D341Med (cell line): Measurements from ENCODE around the gene DPY19L3.
"Not testable (repeated sequence)": the region's sequence is repeated elsewhere in the genome, so short reads cannot be mapped to it uniquely, and the experiment has no call there.

ENCODE experiments used
- DNase-seq: peaks from one replicate; pipeline ENCODE4 v3.0.0; 2012; ENCODE audit warnings: low spot score

Gene DPY19L3, protein sequence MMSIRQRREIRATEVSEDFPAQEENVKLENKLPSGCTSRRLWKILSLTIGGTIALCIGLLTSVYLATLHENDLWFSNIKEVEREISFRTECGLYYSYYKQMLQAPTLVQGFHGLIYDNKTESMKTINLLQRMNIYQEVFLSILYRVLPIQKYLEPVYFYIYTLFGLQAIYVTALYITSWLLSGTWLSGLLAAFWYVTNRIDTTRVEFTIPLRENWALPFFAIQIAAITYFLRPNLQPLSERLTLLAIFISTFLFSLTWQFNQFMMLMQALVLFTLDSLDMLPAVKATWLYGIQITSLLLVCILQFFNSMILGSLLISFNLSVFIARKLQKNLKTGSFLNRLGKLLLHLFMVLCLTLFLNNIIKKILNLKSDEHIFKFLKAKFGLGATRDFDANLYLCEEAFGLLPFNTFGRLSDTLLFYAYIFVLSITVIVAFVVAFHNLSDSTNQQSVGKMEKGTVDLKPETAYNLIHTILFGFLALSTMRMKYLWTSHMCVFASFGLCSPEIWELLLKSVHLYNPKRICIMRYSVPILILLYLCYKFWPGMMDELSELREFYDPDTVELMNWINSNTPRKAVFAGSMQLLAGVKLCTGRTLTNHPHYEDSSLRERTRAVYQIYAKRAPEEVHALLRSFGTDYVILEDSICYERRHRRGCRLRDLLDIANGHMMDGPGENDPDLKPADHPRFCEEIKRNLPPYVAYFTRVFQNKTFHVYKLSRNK

DNA sequence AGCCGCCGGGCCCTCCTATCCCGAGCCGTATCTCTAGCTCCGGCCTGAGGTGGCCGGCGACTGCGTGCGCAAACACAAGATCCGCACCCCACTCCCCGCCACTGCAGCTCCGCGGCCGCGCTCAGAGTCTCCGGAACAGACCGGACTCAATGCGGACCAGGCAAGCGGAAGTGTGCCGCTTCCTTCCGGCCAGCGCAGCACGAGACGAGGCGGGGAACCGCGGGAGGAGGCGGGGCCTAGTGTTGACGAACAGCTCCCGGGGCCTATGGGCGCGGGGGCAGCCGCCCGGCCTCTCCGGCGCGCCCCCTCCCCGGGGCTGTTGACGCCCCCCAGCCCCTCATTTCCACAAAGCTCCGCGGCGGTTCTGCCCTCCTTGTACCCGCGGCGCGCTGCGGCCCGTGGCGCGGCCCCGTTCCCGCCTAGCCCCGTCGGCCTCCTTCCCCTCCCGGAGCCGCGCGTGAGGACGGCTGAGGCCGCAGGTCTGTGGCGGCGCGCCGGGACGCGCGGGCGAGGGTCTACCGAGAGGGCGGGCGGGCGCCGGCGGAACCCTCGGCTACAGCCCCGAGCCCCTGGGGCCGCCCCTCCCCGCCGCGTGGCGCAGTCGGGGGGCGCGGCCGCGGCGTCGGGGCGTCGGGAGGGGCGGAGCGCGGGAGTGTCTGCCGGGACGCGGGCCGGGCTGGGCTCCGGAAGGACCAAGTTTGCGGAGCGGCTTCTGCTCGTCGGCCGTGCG is at the start of gene DPY19L3:
DPY19L3 (plus strand) TSS at position 340 of the 730 bp plus-strand sequence. CDS start 2,484 bp downstream, outside the sequence.
- peak; percentile 100 for DNase-seq

DNA sequence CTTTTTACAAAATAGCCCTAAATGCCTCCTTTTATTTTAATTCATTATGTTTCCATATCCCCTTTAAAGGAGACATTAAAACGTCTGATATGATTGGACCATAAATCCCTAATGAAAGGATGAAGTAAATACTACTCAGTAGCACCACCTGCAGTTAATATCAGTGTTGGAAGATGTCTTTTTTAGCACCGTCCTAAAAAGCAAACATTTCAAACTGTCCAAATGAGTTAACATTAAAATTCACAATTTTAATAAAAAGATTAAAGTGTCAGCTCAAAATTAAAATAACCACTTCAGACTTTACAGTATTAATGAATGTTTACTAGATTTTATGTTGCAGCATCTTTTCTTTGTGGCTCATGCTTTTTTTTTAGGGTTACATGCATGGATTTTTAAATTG is 47.9 kb upstream of the DPY19L3 start:
- no peak for DNase-seq

DNA sequence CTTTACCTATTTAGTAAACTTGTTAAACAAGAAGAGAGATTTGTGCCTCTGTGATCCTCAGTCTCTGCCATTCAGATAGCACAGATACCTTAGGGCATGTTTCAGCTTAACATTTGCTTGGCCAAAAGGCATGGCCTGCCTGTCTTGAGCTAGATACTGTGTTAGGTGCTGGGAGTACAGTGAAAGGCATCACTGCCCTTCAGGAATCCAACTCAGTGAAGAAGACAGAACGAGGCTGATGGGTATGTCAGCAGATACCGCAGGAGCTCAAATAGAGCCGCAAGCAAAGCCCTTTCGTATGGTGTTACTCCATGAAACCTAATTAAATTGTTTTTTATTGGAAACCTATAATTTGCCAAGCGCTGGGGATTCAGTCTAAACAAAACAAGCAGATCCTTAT is 47.2 kb upstream of the DPY19L3 start:
- peak; percentile 38 for DNase-seq

DNA sequence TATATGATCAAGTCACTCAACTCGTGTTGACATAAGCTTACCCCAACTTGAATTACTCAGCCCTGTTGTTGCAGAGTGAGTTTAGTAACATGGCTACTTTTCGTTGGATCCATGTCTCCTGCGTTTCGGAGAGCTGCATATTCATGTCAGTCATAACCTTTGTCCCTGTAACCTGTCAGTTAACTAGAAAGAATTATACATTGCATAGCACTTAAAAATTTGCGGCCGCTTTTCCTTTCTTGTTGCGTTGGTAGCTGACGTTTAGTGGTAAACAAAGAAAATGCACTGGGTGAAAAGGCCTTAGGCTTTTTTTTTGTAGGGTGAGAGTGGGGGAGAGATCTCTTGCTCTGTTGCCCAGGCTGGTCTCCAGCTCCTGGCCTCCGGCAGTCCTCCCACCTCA is 46.0 kb upstream of the DPY19L3 start:
- DNase-seq, result no peak

DNA sequence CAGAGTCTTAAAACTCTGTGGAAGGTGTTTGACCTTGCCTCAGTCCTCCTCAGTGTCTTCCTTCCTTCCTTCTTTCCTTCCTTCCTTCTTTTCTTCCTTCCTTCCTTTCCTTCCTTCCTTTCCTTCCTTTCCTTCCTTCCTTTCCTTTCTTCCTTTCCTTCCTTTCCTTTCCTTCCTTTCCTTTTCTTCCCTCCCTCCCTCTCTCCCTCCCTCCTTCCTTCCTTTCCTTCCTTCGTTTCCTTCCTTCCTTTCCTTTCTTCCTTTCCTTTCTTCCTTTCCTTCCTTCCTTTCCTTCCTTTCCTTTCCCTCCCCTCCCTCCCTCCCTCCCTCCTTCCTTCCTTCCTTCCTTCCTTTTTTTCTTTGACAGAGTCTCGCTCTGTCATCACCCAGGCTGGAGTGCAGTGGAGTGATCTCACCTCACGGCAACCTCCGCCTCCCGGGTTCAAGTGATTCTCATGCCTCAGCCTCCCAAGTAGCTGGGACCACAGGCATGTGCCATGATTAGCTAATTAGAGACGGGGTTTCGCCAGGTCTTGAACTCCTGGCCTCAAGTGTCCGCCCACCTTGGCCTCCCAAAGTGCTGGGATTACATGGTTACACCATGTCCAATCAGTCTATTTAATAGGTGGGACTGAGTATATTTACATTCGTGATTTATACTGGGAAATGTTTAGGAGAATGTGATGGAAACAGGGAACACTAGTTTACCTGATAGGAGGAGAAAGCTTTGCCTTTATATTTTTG is 43.8 kb upstream of the DPY19L3 start:
- DNase-seq, result no peak

DNA sequence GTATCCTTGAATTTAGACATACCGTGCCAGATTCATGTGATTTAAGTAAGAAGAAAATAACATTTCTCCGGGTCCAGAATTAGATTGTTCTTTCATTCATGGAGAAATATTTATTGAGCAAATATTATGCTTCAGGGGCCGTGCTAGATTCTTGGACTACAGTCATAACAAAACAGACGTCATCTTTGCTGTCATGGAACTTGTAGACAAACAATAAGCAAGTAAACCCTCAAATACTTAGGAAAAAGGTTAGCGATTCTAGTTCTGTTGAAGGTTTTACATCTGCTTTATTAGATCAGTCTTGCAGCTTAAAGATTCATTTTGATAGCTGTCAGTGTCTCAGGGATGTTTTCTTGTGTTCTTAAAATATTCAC is 43.3 kb upstream of the DPY19L3 start:
- no peak for DNase-seq

DNA sequence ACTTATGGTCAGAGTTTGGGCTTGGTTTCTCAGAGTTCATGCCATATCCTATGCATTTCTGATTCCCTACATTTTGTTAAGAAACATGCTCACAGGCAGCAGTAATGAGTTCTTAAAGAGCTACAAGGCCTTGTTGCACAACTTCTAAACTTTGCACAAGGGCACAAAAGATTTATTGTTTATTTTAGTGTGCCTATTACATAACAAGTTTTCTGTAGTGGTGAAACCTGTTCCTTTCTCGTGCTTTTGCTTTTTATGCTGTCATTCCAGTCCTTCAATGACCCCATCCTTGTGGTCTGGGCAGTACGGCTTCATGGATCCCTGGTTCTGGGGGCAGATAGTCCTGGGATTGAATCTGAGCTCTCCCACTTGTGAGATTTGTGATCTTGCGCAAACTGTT is 42.4 kb upstream of the DPY19L3 start:
- DNase-seq, result no peak

DNA sequence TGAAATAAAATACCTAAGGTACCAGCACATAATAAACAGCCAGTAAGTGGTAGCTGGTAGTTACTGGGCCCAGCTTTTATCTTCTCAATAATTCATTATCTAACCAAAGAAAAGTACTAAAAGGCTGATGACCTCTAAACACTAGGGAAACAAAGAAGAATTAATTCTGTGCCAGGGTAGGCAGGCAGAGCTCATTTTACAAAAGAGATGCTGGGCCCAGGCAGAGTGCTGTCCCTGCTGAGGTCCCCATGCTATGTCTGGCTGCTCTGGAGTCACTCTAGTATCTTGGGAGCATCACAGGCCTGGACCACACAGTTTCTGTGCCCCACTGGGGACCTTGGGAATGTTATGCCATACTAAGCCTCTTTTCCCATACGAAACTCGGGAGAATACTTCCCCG is 41.9 kb upstream of the DPY19L3 start:
- peak; percentile 44 for DNase-seq

DNA sequence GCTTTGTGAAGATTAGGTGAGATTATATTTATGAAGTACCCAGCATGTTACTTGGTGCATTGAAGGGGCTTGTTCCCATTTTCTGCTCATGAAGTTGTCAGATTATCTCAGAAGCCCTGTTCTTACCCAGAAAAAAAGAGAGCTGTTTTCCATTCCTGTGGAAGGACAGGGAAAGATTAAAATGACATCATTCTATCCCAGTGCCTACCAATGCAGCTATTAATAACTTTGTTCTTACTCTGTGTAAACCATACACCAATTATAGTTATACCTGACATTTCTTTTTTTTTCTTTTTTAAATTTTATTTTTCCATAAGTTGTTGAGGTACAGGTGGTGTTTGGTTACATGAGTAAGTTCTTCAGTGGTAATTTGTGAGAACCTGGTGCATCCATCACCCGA is 41.5 kb upstream of the DPY19L3 start:
- DNase-seq, result no peak

DNA sequence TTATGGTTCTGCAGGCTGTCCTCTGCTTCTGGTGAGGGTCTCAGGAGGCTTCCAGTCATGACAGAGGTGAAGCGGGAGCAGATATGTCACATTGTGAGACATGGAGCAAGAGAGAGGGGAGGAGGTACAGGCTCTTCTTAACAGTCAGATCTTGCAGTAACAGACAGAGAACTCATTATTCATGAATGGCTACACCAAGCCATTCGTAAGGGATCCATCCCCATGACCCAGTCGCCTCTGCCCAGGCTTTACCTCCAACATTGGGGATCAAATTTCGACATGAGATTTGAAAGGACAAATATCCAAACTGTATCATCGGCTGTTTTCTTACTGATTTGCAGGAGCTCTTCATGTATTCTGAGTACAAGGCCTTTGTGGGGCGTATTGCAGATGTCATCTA is 38.5 kb upstream of the DPY19L3 start:
- no peak for DNase-seq

DNA sequence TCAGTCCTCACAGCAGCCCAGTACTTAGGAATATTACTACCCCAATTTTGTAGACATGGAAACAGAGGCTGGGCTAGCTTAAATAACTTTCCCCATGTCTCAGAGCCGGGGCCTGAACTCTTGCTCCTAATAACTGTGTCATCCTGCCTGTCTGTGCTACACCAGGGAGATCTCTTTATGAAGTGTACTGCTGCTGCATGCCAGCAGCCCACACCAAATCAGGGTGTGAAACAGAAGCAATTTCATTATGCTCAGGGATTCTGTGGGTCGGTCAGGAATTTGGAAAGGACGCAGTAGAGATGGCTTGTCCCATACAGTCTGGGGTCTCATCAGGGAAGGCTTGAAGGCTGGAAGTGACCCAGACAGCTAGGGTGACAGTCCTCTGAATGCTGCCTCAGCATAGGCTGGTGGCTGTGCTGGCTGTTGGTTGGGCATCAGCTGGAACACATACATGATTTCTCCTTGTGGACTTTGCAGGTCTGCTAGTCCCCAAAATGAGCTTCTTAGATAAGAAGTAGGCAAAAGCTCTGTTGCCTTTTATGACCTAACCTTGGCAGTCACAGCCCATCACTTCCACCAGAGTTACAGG is 37.5 kb upstream of the DPY19L3 start:
- DNase-seq, result no peak

DNA sequence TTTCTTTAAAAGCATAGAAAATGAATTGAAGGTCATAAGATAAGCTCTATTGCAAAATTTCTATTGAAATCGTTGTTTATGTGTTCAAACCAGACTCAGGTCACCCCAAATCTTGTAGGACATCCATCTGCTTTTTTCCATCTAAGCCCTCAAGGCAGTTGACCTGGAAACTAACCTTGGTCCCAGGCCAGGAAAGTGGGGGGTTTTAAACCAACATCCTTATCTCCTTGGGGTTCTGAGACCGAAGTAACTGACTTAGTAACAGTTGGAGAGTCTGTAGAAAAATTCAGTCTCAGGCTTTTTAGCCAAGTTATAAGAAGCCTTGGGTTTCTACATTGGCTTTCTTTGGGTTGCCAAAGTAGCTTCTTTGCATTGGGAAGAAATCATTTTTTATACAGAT is 36.8 kb upstream of the DPY19L3 start:
- no peak for DNase-seq

DNA sequence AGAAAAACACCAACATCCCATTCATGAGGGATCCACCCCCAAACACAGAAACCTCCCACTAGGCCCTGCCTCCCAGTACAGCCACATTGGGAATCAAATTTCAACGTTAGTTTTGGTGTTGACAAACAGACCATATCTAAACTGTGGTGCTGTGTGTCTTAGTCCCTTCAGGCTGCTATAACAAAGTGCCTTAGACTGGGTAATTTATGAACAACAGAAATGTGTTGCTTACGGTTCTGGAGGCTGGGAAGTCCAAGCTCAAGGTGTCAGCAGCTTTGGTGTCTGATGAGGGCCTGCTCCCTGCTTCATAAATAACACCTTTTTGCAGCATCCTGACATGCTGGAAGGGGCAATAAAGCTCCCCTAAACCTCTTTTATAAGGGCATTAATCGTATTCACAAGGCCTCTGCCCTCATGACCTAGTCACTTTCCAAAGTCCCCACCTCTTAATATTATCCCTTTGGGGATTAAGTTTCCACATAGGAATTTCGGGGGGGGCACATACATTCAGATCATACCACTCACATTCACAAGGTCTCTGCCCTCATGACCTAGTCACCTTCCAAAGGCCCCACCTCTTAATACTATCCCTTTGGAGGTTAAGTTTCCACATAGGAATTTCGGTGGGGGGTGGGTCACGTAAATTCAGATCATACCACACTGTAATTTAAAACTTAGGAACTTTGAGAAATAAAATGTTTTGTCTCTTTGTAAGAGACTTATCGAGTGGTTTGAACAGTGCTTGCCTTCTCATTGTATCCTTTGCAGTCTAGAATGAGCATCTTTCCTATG is 32.6 kb upstream of the DPY19L3 start:
- DNase-seq, result no peak

DNA sequence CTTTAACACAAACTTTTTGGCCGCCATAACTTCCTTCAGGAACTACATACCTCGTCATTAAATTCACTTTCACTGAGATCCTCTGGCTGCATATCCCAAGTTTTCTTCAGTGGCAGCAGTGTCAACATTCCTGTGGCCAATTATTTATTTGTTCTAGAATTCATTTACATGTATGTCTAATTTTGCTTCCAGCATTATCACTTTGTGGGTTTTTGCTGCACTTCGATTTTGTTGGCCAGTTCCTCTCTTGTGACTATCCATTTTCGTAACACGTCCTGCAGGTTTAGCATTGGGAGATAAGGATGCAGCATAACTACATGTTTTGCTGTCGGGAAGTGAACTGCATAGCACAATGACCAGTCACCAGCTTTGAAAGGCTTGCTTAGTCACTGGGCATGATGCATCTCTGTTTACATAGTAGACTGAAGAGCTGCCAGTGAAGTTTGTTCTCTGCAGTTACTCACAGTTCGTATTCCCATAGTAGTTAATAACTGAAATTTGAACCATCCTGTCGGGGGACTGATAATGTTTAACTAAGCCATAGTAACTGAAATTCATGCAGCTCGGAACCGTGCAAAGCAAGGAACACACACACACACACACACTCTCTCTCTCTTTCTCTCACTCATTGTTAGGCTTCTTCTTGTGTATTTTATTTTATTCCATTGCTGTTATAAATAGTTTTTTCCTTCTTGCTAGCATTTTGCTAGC is 31.8 kb upstream of the DPY19L3 start:
- DNase-seq, result no peak

DNA sequence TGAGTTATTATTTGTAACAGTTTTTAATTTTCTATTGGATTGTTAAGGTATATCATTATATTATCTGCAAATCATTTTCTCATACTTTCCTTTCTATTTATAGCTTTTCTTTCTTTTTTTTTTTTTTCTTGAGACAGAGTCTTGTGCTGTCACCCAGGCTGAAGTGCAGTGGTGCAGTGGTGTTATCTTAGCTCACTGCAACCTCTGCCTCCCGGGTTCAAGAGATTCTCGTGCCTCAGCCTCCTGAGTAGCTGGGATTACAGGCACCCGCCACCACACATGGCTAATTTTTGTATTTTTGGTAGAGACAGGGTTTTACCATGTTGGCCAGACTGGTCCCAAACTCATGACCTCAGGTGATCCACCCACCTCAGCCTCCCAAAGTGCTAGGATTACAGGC is 31.2 kb upstream of the DPY19L3 start:
- not testable (repeated sequence) for DNase-seq

DNA sequence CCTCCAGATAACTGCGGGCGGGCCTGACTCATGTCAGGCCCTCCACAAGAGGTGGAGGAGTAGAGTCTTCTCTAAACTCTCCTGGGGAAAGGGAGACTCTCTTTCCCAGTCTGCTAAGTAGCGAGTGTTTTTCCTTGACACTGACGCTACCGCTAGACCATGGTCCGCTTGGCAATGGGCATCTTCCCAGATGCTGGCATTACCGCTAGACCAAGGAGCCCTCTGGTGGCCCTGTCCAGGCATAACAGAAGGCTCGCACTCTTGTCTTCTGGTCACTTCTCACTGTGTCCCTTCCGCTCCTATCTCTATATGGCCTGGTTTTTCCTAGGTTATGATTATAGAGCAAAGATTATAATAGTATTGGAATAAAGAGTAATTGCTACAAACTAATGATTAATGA is 28.5 kb upstream of the DPY19L3 start:
- DNase-seq, result not testable (repeated sequence)

DNA sequence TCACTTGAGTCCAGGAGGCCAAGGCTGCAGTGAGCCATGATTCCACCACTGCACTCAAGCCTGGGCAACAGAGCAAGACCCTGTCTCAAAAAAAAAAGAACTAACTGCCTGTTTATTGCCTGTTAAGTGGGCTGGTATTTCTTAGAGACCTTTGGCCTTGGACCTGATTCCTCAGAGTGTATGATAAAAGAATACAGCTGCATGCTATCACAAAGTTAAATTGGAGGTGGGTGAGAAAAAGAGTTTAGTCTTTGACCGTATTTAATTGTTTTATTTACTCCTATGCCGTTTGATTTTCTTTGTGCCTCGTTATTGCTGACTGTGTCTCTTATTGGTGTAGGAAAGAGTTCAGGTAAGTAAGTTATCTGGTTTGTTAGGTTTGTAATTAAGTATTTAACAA is 25.3 kb upstream of the DPY19L3 start:
- DNase-seq, result no peak

DNA sequence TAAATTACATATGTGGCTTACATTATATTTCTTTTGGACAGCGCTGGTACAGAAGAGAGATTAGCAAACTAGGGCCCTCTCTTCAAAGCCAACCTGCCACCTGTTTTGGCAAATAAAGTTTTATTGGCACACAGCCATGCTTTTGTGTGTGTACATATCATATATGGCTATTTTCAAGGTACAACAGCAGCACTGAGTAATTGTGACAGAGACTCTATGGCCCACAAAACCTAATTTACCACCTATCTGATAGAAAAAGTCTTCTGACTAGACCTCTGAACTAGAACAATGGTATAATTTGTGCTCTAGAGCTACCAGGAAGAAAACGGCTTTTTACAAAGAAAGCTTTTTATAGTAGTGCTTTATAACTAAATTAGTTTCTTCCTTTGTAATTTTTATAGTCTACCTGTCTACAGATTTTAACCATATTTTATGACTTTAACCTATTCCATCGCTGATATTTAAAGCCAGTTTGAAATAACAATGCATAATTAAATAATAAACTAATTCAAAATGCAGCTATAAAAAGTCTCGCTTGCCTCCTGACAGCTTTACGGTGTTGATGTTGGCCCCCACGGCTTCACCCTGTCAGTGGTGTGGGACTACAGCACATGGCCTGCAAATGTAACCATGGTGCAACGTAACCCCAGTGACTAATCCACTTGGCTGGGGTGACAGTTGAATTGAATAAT is 17.7 kb upstream of the DPY19L3 start:
- DNase-seq, result peak; percentile 46

DNA sequence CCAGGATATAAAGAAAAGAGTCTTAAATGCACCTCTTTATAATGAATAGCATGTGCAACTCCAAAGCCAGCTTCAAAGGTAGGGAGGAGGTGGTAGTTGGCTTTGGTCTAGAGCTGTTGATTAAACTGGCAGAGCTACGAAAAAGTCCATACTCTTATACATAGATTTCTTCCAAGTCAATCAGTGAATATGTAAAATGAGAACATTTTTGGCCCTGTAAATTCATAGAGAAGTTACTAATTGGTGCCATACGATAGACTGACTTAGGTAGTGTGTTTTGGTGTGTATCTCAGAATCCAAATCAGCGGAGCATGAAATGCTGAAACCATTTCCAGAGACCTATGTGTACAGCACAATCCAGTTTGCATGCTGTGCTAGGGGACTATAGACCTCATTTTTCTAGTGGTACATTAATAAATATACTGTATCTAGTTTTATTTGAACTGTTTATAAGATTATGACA is 17.1 kb upstream of the DPY19L3 start:
- no peak for DNase-seq

DNA sequence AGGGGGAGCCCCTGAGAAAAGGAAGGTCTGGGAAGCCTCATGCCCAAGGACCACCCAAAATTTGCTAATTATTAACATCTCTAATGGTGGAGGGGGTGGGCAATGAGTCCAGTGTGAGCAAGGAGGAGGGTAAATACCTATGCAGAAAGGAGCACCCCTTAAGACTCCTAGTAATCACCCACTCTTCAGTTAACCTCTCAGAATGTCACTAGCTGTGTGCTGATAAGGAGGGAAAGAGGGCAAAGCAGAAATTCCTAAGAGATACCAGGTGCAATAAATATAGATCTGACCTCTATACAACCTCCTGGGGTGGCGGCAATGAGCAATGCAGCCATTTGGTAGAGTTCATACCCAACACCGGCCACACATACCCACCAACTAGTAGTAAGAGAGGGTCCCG is 12.7 kb upstream of the DPY19L3 start:
- no peak for DNase-seq
